Uterus (tissue), 4 donors: ENCODE measurements around the gene INCENP. TPM values are rescaled to one million over a fixed set of nuclear protein-coding genes. Genes with fewer than 3 reads are reported as not detected.

Experiments used
- DNase-seq, 2 donors: peaks; one replicate each; pipeline ENCODE4 v3.0.0-alpha.2; 2019 to 2020
- H3K27ac ChIP-seq, 2 donors: fragments of 200-600 bp; sonication (generic); 1 replicate in 1 of 2; 2 replicates in 1 of 2; pipeline ENCODE4 v1.5.1; 2016 to 2018
- H3K27me3 ChIP-seq, 2 donors: fragments of 200-600 bp; sonication (generic); one replicate each; pipeline ENCODE4 v1.5.1; 2018 to 2019; ENCODE audit warnings: control low read depth in 1 of 2
- H3K36me3 ChIP-seq, 2 donors: fragments of 200-600 bp; sonication (generic); one replicate each; pipeline ENCODE4 v1.5.1; 2019; ENCODE audit warnings: control low read depth in 1 of 2
- H3K4me1 ChIP-seq, 2 donors: fragments of 200-600 bp; sonication (generic); one replicate each; pipeline ENCODE4 v1.5.1; 2018 to 2019; ENCODE audit warnings: control low read depth in 1 of 2
- H3K4me3 ChIP-seq, 2 donors: fragments of 200-600 bp; sonication (generic); 1 replicate in 1 of 2; 2 replicates in 1 of 2; pipeline ENCODE4 v1.5.1; 2018 to 2019; ENCODE audit warnings: mild to moderate bottlenecking in 1 of 2
- H3K9me3 ChIP-seq, 2 donors: fragments of 200-600 bp; sonication (generic); one replicate each; pipeline ENCODE4 v1.5.1; 2019; ENCODE audit warnings: control low read depth in 1 of 2
- CTCF ChIP-seq, 4 experiments: fragments of 200-600 bp in 2 of 4; fragments of 450-650 bp in 2 of 4; sonication (generic) in 2 of 4; IDR thresholded peaks; one replicate each; pipeline ENCODE4 v1.5.1; 2016 to 2019; ENCODE audit warnings: antibody characterized with exemption in 4 of 4, mild to moderate bottlenecking in 2 of 4, moderate library complexity in 1 of 4
- POLR2A ChIP-seq, 2 donors: fragments of 450-650 bp; IDR thresholded peaks; one replicate each; pipeline ENCODE4 v1.6.1; 2016; ENCODE audit warnings: antibody characterized with exemption in 2 of 2, mild to moderate bottlenecking in 1 of 2, moderate library complexity in 1 of 2
- intact Hi-C: fragments of 100-400 bp; cut with DNase I; formaldehyde crosslinking; loops from one replicate; pipeline ENCODE4 v1.15.1; 2023; ENCODE audit warnings: low total_unique reads
- total RNA-seq, 4 donors: library from RNA; depleted of rRNA in 3 of 4; stranded (reverse); fragments of >200 nt in 3 of 4; gene quantifications; one replicate each; pipeline versions ENCODE4 v1.1.0 to v1.2.4, GENCODE V29; 2014 to 2023
- donor health status: DM: yes; HTN: yes; CAD: no.

Gene INCENP
- total RNA-seq, 4 donors from 2014 or later, result 7.4 to 27.1 (median 16.5) TPM

DNA sequence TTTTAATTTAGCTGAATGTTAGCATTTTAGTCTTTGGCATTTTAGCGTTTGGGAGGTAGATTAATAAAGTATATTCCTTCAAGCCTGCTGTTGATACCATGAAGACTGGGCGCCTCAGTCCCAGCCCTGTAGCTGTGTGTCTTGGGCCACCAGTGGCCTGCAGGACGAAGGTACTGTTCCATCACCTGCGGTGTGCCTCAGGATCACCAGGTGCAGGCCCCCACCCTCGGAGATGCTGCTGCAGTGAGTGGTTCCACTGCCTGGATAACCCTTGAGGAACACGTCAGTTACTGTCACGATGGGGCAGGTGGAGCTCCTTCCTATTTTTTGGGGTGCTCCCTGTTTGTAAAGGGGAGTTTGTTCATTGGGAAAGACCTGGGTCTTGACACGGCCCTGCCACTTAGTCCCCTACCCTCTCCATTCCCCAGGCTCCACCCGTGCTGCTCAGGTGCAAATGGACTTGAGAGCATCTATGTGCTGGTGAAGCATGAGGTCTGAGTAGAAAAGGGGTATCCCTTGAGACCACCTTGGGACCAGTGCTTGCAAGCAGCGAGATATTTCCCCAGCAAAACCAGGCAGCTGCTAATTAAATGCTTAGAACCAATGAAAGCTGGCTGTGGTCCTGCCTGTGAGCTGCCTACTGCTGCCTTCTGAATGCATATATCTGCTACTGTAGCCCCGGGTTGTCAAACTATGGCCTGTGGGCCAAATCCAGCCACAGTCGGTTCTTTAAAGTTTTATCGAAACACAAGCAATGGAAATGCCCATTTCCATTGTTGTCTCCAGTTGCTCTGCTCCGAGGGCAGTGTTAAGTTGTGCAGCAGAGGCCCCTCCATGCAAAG lies 28.7 kb downstream of the INCENP start:
- no peak overlapping the region for H3K4me3 ChIP-seq
- intact Hi-C loops, result no loop called here
- TF ChIP-seq CTCF (IDR thresholded peaks at IDR 0.05) (no peak), POLR2A (IDR thresholded peaks at IDR 0.05) (no peak)
- H3K9me3 ChIP-seq, result no peaks in the 10 kb centered on the region
- no peak overlapping the region for H3K27ac ChIP-seq
- H3K36me3 ChIP-seq, result no peaks in the 10 kb centered on the region
- no peaks in the 10 kb centered on the region for H3K27me3 ChIP-seq
- no peak for DNase-seq
- H3K4me1 ChIP-seq, result no peaks in the 10 kb centered on the region

DNA sequence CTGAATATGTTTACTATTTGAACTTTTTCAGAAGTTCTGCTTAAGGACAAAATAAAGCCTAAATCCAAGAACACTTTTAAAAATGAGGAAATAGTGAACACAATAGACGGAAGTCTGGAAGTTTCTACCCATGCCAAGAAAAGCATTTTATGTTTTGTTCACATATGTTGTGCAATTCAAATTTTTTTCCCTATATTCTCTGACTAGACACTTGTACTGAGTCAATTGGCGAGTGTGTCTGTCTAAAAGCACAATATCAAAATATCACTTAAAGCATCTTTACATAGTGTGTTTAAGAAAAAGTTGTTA lies 29.2 kb downstream of the INCENP start:
- Histone ChIP-seq H3K27me3 (no peaks in the 10 kb centered on the region), H3K4me3 (no peak overlapping the region), H3K9me3 (no peaks in the 10 kb centered on the region), H3K36me3 (no peaks in the 10 kb centered on the region), H3K4me1 (no peaks in the 10 kb centered on the region), H3K27ac (no peak overlapping the region)
- TF ChIP-seq CTCF (IDR thresholded peaks at IDR 0.05) (no peak), POLR2A (IDR thresholded peaks at IDR 0.05) (no peak)
- intact Hi-C loops, result no loop called here
- DNase-seq, result no peak

DNA sequence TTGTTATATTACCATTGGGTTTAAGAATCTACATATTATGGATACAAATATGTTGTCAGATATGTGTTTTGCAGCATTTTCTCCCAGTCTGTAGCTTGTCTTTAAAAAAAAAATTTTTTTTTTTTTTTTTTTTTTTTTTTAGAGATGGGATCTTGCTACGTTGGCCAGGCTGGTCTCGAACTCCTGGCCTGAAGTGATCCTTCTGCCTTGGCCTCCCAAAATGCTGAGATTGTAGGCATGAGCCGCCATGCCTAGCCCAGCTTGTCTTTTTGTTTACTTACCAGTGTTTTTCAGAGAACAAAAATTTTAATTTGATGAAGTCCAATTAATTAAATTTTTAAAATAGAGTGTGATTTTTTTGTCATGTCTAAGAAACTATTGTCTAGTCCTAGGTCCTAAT lies 29.8 kb downstream of the INCENP start:
- Histone ChIP-seq H3K4me1 (no peaks in the 10 kb centered on the region), H3K27me3 (no peaks in the 10 kb centered on the region), H3K9me3 (no peaks in the 10 kb centered on the region), H3K36me3 (no peaks in the 10 kb centered on the region), H3K4me3 (no peak overlapping the region), H3K27ac (no peak overlapping the region)
- intact Hi-C loops, result no loop called here
- TF ChIP-seq CTCF (IDR thresholded peaks at IDR 0.05) (no peak), POLR2A (IDR thresholded peaks at IDR 0.05) (no peak)
- no peak for DNase-seq

GRCh38 chr11:62157603-62158002 lies 33.8 kb downstream of the INCENP start:
- H3K27me3 ChIP-seq, result no peaks in the 10 kb centered on the region
- H3K4me1 ChIP-seq, result no peaks in the 10 kb centered on the region
- no peak for DNase-seq
- H3K9me3 ChIP-seq, result no peaks in the 10 kb centered on the region
- H3K27ac ChIP-seq, result no peak overlapping the region
- intact Hi-C loops, result no loop called here
- no peak for TF ChIP-seq POLR2A (IDR thresholded peaks at IDR 0.05)
- TF ChIP-seq CTCF (IDR thresholded peaks at IDR 0.05), result no peak
- no peaks in the 10 kb centered on the region for H3K36me3 ChIP-seq
- H3K4me3 ChIP-seq, result no peak overlapping the region

DNA sequence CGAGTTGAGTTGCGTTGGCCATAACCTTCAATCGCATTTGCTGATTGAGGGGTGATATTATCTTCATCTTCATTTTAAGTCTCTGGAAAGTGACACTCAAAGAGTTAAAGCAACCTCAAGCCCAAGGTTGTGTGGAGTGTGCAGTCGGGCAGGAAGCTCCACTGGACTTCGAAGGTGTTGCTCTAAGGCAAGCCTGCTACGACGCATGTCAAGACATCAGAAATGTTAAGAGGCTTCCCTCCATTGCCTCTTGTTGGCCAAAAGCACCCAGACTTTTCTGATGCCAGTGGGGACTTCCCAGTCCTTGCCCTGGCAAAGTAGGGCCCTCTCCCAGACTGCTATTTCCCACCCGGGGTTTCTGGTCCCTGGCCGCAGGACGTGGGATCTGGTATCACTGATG lies 42.6 kb downstream of the INCENP start:
- Histone ChIP-seq H3K4me3 (no peak overlapping the region), H3K27ac (no peak overlapping the region), H3K27me3 (no peaks in the 10 kb centered on the region), H3K4me1 (no peaks in the 10 kb centered on the region), H3K36me3 (no peaks in the 10 kb centered on the region), H3K9me3 (no peaks in the 10 kb centered on the region)
- TF ChIP-seq POLR2A (IDR thresholded peaks at IDR 0.05), result no peak
- no peak for TF ChIP-seq CTCF (IDR thresholded peaks at IDR 0.05)
- intact Hi-C loops, result no loop called here
- DNase-seq, result no peak
